GM23338 (cell line): ENCODE results near the gene TNFSF8.

Experiments
- CREB1 ChIP-seq: fragments of 250-450 bp; sonication (Bioruptor Pico); IDR thresholded peaks from 2 replicates; pipeline ENCODE4 v1.5.0; 2020; ENCODE audit warnings: low read depth, mild to moderate bottlenecking, moderate library complexity
- EZH2 ChIP-seq: fragments of 200-600 bp; sonication (generic); IDR thresholded peaks from one replicate; pipeline ENCODE4 v1.8.0; 2017; ENCODE audit warnings: antibody characterized with exemption, mild to moderate bottlenecking, low read depth; ENCODE audit not compliant: unreplicated experiment
- EZH2phosphoT487 ChIP-seq: fragments of 200-600 bp; sonication (generic); IDR thresholded peaks from one replicate; pipeline ENCODE4 v1.8.1; 2018; ENCODE audit warnings: antibody characterized with exemption; ENCODE audit not compliant: unreplicated experiment
- POLR2AphosphoS5 ChIP-seq: IDR thresholded peaks from 2 replicates; pipeline ENCODE4 v1.6.1; 2016; ENCODE audit warnings: antibody characterized with exemption, low read depth
- STAT1 ChIP-seq: IDR thresholded peaks from one replicate; pipeline ENCODE4 v1.6.1; 2016; ENCODE audit warnings: antibody characterized with exemption; ENCODE audit not compliant: unreplicated experiment
- ZNF114 ChIP-seq: fragments of 250-450 bp; sonication (Bioruptor Pico); IDR thresholded peaks from 2 replicates; pipeline ENCODE4 v1.5.0; 2020; ENCODE audit warnings: mild to moderate bottlenecking, moderate library complexity
- ZNF331 ChIP-seq: fragments of 250-450 bp; sonication (Bioruptor Pico); IDR thresholded peaks from 2 replicates; pipeline ENCODE4 v1.5.0; 2020; ENCODE audit warnings: low read depth, mild to moderate bottlenecking, moderate library complexity
- TF ChIP-seq, protein P1 (sequence below), 2 experiments: fragments of 200-600 bp in 1 of 2; sonication (generic) in 1 of 2; conservative IDR thresholded peaks; 2 replicates each; pipeline versions ENCODE4 v1.5.1 to v1.6.1; 2016 to 2017; ENCODE audit warnings: antibody characterized with exemption in 2 of 2, low read depth in 2 of 2, mild to moderate bottlenecking in 2 of 2, moderate library complexity in 1 of 2
- TF ChIP-seq, protein P2 (sequence below): IDR thresholded peaks from one replicate; pipeline ENCODE4 v1.6.1; 2018; ENCODE audit warnings: antibody characterized with exemption; ENCODE audit not compliant: unreplicated experiment
- TF ChIP-seq, protein P3 (sequence below): IDR thresholded peaks from 2 replicates; pipeline ENCODE4 v1.6.1; 2016; ENCODE audit warnings: antibody characterized with exemption

DNA sequence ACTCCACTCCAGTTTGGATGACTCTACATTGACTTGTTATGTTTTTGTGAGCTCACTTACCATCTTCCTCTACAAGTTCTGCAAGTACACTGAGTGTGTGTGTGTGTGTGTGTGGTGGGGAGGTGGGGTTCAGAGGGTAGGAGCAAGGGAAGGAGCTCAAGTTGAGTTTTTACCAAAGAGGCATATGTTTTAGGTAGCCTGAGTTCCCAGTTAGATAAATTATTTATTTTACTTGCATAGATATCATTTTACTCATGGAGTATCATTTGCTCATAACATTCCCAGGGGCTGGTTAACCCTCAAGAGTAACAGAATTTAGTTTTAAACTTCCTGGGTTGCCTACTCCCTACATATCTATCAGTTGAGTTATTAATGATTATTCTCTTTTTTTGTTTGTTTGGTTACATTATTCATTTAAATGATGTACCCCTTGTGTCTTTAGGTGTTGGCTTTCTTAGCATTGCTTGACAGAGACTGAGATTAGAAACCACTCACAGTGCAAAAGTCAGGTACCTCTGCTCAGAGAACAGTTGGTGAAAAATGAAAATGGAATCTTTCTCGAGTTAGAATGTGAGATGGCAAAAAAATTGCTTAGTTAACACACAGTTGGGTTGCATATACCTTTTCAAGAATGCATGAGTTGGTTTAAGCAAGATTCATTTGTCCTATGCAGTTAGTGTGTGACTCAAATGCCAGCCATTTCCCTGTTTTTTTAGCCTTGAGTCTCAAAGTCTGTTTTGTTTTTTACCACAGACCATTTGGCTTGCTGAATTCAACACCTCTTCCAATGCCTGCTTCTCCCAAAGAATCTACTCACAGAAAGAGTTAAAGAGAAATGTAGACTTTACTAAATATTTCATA is 29.2 kb downstream of the TNFSF8 start:
- TF ChIP-seq, protein P1, sequence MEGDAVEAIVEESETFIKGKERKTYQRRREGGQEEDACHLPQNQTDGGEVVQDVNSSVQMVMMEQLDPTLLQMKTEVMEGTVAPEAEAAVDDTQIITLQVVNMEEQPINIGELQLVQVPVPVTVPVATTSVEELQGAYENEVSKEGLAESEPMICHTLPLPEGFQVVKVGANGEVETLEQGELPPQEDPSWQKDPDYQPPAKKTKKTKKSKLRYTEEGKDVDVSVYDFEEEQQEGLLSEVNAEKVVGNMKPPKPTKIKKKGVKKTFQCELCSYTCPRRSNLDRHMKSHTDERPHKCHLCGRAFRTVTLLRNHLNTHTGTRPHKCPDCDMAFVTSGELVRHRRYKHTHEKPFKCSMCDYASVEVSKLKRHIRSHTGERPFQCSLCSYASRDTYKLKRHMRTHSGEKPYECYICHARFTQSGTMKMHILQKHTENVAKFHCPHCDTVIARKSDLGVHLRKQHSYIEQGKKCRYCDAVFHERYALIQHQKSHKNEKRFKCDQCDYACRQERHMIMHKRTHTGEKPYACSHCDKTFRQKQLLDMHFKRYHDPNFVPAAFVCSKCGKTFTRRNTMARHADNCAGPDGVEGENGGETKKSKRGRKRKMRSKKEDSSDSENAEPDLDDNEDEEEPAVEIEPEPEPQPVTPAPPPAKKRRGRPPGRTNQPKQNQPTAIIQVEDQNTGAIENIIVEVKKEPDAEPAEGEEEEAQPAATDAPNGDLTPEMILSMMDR (conservative IDR thresholded peaks at IDR 0.05; ENCODE audit: low read depth in 2 of 2) = no peak
- TF ChIP-seq, protein P2, sequence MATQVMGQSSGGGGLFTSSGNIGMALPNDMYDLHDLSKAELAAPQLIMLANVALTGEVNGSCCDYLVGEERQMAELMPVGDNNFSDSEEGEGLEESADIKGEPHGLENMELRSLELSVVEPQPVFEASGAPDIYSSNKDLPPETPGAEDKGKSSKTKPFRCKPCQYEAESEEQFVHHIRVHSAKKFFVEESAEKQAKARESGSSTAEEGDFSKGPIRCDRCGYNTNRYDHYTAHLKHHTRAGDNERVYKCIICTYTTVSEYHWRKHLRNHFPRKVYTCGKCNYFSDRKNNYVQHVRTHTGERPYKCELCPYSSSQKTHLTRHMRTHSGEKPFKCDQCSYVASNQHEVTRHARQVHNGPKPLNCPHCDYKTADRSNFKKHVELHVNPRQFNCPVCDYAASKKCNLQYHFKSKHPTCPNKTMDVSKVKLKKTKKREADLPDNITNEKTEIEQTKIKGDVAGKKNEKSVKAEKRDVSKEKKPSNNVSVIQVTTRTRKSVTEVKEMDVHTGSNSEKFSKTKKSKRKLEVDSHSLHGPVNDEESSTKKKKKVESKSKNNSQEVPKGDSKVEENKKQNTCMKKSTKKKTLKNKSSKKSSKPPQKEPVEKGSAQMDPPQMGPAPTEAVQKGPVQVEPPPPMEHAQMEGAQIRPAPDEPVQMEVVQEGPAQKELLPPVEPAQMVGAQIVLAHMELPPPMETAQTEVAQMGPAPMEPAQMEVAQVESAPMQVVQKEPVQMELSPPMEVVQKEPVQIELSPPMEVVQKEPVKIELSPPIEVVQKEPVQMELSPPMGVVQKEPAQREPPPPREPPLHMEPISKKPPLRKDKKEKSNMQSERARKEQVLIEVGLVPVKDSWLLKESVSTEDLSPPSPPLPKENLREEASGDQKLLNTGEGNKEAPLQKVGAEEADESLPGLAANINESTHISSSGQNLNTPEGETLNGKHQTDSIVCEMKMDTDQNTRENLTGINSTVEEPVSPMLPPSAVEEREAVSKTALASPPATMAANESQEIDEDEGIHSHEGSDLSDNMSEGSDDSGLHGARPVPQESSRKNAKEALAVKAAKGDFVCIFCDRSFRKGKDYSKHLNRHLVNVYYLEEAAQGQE = no peak
- TF ChIP-seq EZH2 = no peak
- no peak for TF ChIP-seq POLR2AphosphoS5
- TF ChIP-seq EZH2phosphoT487 = no peak
- no peak for TF ChIP-seq STAT1
- TF ChIP-seq, protein P3, sequence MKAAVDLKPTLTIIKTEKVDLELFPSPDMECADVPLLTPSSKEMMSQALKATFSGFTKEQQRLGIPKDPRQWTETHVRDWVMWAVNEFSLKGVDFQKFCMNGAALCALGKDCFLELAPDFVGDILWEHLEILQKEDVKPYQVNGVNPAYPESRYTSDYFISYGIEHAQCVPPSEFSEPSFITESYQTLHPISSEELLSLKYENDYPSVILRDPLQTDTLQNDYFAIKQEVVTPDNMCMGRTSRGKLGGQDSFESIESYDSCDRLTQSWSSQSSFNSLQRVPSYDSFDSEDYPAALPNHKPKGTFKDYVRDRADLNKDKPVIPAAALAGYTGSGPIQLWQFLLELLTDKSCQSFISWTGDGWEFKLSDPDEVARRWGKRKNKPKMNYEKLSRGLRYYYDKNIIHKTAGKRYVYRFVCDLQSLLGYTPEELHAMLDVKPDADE = no peak
- TF ChIP-seq ZNF114 (CRISPR knock-in tag) = no peak
- no peak for TF ChIP-seq ZNF331 (CRISPR knock-in tag)
- TF ChIP-seq CREB1 (CRISPR knock-in tag) = no peak
